ENCODE results near the gene FHIT.

DNA sequence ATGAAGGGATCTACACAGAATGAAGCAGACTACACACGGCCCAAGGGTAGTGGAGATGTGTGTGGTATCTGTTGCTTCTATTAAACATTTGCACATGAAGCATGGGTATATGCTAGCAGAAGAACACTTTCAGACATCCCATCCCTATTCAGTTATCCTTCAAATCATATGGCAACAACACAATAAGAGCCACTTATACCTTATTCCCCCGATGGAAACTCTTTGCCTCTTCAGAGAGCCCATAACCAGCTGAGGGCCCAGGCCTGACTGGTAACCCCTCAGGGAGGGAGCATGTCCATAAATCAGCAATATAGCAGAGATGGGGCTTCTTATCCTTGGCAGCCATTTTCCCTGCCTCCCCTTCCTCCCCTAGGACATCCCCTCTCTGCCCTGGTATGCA lies 210.6 kb downstream of the FHIT start:
- TF ChIP-seq, protein P1, sequence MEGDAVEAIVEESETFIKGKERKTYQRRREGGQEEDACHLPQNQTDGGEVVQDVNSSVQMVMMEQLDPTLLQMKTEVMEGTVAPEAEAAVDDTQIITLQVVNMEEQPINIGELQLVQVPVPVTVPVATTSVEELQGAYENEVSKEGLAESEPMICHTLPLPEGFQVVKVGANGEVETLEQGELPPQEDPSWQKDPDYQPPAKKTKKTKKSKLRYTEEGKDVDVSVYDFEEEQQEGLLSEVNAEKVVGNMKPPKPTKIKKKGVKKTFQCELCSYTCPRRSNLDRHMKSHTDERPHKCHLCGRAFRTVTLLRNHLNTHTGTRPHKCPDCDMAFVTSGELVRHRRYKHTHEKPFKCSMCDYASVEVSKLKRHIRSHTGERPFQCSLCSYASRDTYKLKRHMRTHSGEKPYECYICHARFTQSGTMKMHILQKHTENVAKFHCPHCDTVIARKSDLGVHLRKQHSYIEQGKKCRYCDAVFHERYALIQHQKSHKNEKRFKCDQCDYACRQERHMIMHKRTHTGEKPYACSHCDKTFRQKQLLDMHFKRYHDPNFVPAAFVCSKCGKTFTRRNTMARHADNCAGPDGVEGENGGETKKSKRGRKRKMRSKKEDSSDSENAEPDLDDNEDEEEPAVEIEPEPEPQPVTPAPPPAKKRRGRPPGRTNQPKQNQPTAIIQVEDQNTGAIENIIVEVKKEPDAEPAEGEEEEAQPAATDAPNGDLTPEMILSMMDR (IDR thresholded peaks at IDR 0.05; ENCODE audit: low read depth, low read length, poor library complexity, severe bottlenecking): no peak
- TF ChIP-seq EZH2phosphoT487 (IDR thresholded peaks at IDR 0.05; ENCODE audit: borderline replicate concordance, low read length): no peak
